ENCODE measurements around the gene ODAD4. TPM values are rescaled to one million over a fixed set of nuclear protein-coding genes. Genes with fewer than 3 reads are reported as not detected.

Gene ODAD4
- polyA plus RNA-seq, 1 donor, result 1.1 TPM

DNA sequence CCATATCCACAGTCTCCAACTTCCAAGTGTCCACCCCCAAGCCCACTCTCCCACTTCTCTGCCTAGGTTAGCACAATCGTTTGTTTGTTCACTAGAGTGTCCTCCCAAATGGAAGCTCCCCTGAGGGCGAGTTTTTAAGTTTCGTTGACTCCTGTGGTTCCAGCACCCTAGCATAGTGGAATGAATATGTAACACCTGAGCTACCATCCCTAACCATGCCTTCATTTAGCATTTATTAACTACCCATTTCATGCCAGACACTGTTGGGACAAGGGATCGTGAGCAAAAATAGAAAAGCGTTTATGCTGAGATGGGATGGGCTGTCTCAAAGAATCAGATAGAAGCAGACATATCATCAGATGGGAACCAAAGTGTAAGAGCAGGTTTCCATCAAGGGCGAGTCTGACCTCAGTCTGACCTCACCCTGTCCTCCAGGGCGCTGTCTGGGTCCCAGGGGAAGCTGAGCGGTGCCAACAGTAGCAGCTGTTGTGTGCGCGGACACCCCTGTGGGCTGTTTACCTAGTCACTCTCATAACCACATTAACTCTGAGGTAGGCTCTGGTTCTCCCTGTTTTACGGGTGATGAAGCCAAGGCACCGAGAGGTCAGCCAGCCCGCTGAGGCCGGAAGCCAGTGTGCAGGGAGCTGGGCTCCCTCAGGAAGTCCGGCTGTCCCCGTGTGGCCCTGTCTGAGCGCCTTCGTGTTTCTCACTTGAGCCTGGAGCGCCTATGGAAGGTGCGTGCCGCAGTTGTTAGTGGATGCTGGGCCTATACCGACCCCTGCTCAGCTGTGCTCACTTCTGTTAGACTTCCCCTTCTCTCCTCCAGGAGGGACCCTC lies 42.4 kb downstream of the ODAD4 start:
- no peak for DNase-seq

- DNase-seq, result no peak
Measured at GRCh38 chr17:41973408-41973811, 43.0 kb downstream of the ODAD4 start.

DNA sequence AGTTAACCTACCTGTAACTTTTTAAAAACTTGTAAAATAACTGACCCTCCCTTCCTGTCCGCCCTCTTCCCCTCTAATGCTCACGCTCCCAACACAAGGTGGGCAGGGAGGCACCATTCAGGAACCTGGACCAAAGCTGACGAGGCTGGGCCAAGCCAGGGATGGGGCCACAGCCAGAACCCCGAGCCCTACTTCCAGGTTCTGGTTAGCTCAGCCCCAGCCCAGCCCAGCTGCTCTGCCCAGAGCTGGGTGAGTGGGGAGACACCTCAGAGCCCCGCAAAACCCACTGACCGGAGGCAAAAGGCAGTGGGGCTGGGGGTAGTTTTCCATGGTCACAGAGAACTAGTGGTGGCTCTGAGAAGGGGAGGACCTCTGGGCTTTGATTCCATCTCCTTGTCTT lies 43.6 kb downstream of the ODAD4 start:
- no peak for DNase-seq

DNA sequence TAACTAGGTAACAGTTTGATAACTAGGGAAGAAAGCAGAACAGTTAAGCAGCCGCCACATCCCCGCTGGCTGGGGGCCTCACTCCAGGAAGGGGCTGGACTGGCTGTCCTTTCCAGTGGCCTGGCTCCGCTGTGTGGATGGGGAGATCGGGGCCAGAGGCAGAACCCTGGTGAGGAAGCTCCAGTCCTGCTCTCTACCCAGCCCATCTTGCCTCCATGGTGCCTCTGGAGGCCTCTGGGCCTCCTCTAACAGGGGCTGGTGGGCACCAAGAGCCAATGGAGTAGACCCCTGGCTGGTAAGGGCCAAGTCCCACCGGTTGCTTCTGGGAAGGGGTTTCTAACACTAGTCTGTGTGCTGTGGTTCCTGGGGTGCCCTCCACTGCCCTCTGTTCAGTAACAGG lies 44.2 kb downstream of the ODAD4 start:
- no peak for DNase-seq

- DNase-seq, result no peak
Measured at GRCh38 chr17:41975099-41976083, 45.0 kb downstream of the ODAD4 start.

DNA sequence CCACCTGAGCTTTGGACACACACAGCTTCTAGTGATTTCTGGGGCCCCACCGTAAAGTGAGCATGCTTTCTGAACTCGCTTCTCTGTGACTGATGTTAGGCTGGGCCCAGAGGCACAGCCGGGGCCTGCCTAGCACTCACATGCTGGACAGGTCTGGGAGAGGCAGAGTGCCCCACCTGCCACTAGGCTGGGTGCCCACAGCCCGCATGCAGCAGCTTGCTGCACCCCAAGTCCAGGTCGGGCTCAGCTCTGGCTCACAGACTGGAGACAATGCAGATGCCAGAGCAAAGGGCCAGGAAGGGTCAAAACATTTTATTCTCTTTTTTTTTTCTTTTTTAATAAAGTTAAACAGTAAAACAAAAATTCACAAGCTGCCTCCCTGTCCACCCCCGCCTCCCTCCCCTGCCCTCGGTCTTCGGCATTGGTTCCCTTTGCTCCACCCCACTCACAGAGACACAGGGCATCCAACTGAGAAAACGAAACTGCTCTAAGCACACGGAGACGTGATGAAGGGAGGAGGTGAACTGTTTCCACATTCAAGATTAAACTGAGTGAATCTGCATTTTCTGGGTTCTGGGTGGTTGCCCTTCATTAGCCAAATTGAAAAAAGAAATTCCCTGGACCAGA lies 45.8 kb downstream of the ODAD4 start:
- no peak for DNase-seq

GRCh38 chr17:41977991-41978390 lies 47.6 kb downstream of the ODAD4 start:
- no peak for DNase-seq

DNA sequence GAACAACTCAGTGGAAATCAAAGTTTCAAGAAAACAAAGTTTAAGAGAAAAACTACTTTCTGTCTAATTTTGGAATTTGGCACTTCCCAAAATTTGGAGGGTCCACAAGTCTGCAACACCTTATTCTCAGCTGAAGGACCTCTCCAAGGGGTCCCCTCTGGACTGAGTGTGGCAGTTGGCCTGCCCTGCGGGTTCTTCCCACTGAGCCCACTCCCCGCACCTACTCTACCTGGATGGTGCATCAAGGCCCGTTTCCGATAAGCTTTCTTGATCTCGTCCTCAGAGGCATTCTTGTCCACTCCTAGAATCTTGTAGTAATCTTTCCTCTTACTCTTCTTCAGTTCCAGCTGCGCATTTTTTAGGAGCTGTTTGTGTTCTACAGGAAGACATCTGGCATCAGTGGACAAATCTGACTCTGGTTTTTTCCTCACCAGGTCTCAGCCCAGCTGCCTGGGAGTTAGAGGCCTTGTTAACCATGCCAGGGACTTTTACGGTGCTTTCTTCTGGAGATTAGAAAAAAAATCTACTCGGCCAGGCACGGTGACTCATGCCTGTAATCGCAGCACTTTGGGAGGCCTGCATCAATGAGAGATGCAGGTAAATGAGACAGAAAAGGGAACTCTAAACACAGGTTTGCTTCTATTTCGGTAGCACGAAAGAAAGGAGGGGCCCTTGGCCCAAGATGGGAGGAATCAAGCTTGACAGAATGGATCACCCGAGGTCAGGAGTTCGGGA lies 51.8 kb downstream of the ODAD4 start:
- no peak for DNase-seq

DNA sequence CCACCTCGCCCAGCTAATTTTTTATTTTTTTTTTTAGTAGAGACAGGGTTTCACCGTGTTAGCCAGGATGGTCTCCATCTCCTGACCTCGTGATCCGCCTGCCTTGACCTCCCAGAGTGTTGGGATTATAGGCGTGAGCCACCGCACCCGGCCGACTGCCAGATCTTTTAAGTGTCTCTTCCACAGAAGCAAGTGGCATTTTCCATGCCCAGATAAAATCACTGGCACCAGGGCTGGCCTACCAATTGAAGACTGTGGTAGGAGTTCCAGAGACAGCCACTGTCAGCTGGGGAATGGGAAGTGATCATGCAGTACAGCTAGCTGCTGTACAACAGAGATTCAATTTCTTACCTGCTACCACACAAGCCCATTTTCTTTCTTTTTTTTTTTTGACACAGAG lies 54.0 kb downstream of the ODAD4 start:
- DNase-seq, result no peak

- DNase-seq, result no peak
Measured at GRCh38 chr17:41985919-41986318, 55.5 kb downstream of the ODAD4 start.

DNA sequence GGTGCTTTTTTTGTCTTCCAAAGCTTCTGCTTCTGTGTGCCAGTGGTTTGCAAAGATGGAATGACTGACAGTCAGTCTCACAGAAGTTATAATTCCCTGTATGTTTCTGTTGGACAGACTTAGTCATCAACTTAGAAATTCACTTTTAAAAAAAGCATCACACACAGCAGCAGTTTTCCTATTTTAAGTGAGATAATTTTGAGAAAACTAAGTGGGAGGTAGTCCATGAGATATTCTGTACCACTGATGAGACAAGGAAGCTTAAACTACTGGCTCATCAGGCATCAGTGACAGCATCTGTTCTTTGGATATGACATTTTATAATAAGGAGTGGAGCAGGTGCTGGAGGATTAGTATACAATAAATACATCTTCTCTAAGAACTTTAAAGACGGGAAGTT lies 56.2 kb downstream of the ODAD4 start:
- no peak for DNase-seq

GRCh38 chr17:41987642-41988041 lies 57.2 kb downstream of the ODAD4 start:
- DNase-seq, result no peak

- no peak for DNase-seq
Measured at GRCh38 chr17:41988418-41988817, 58.0 kb downstream of the ODAD4 start.

GRCh38 chr17:41989702-41990419 lies 59.4 kb downstream of the ODAD4 start:
- DNase-seq, result no peak

DNA sequence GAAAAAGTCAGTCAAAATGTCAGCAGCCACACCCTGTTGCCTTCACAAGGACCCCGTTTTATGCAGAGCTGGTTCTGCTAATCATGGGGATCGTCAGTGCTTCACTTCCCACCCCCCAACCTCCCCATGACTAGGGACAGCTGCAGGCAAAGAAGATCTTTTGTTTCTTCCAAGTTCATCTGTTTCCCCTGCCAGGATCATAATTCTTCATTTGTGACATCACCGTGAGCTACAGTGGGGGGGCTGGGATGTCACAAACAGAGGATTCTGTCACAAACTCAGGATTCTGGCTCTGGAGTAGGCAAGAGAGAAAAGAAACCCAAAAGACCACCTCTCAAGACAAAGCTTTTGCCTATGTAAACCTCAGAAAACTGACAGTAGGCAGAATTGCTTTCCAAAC lies 62.2 kb downstream of the ODAD4 start:
- peak; percentile 32 for DNase-seq

- DNase-seq, result no peak
Measured at GRCh38 chr17:41996855-41997164, 66.4 kb downstream of the ODAD4 start.

GRCh38 chr17:41998497-41998896 lies 68.1 kb downstream of the ODAD4 start:
- no peak for DNase-seq

- DNase-seq, result no peak
Measured at GRCh38 chr17:42000413-42001133, 70.2 kb downstream of the ODAD4 start.

DNA sequence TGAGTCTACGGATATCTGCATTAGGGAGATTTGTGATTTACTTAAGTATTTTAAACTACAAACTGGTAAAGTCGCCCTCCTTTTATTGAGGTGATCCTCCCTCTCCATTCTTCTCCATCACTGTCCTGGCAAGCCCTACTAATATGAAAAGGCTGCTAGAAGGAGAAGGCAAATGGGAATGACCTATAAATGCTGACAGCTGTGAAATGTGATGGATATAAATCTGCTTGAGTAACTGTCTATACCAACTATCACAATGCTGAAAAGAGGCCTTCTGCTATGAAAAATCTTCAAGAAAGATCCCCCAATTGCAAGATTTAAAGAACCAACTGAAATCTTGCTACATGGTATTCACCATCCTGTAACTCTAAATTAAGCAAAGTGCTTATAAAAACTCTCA lies 71.3 kb downstream of the ODAD4 start:
- no peak for DNase-seq

- no peak for DNase-seq
Measured at GRCh38 chr17:42002175-42002791, 71.9 kb downstream of the ODAD4 start.
